K562 (cell line): ENCODE measurements around the gene TET2. TPM values are rescaled to one million over a fixed set of nuclear protein-coding genes. Genes with fewer than 3 reads are reported as not detected.

Source experiments
- POLR2AphosphoS2 ChIP-seq: IDR thresholded peaks from 2 replicates; pipeline ENCODE4 v1.6.1; 2012; ENCODE audit warnings: low read length, improper control_type of control experiment
- POU5F1 ChIP-seq: fragments of 150-350 bp; IDR thresholded peaks from 2 replicates; pipeline ENCODE4 v1.6.1; 2014; ENCODE audit warnings: borderline replicate concordance, low read length, low read depth, mild to moderate bottlenecking; ENCODE audit not compliant: partially characterized antibody
- XRCC4 ChIP-seq: IDR thresholded peaks from one replicate; pipeline ENCODE4 v1.6.1; 2011; ENCODE audit not compliant: insufficient read depth, insufficient read length; ENCODE audit errors: extremely low read depth
- ZNF398 ChIP-seq: fragments of 250-450 bp; sonication (Bioruptor Pico); IDR thresholded peaks from 2 replicates; pipeline ENCODE4 v1.8.0; 2021; ENCODE audit warnings: moderate library complexity, mild to moderate bottlenecking, inconsistent platforms
- polyA plus RNA-seq, 8 experiments: library from polyadenylated mRNA; depleted of rRNA in 4 of 8; stranded (reverse) in 5 of 8; unstranded in 3 of 8; fragments of >200 nt; fragmentation: Nextera tagmentation in 2 of 8; fragmentation: Illumina TruSeq in 1 of 8; extraction: Ambion mirVana in 2 of 8; extraction: Trizol in 1 of 8; gene quantifications; 2 replicates each; pipeline versions ENCODE4 v1.2.1 to v1.2.3, GENCODE V29; 2011 to 2014; ENCODE audit warnings: inconsistent platforms in 1 of 8, missing spikeins in 1 of 8
- total RNA-seq, 7 experiments: library from RNA; depleted of rRNA in 6 of 7; stranded (reverse); fragments of >200 nt in 6 of 7; fragmentation: Illumina TruSeq in 2 of 7; extraction: Trizol in 2 of 7; gene quantifications; 2 replicates each; pipeline versions ENCODE4 v1.2.1 to v1.2.3, GENCODE V29; 2011 to 2021; ENCODE audit warnings: low replicate concordance in 1 of 7
- TF ChIP-seq, protein P1 (sequence below): fragments of 450-650 bp; formaldehyde crosslinking; conservative IDR thresholded peaks from 2 replicates; pipeline ENCODE4 v1.4.0; 2022; ENCODE audit warnings: mild to moderate bottlenecking, missing genetic modification characterization
- TF ChIP-seq, protein P2 (sequence below), 2 experiments: fragments of 450-650 bp in 1 of 2; sonication (generic) in 1 of 2; formaldehyde crosslinking in 1 of 2; IDR thresholded peaks; 2 replicates each; pipeline versions ENCODE4 v1.7.1 to v1.9.0; 2016 to 2022; ENCODE audit warnings: inconsistent platforms in 1 of 2, mild to moderate bottlenecking in 1 of 2, missing genetic modification reagents in 1 of 2

Gene TET2
- total and polyA plus RNA-seq, 9 of the 15 experiments (the other 6 are each of a cell fraction or from before 2014, with no cell fraction given), result 0.80 to 11.1 (median 4.9) TPM

- TF ChIP-seq, protein P1, sequence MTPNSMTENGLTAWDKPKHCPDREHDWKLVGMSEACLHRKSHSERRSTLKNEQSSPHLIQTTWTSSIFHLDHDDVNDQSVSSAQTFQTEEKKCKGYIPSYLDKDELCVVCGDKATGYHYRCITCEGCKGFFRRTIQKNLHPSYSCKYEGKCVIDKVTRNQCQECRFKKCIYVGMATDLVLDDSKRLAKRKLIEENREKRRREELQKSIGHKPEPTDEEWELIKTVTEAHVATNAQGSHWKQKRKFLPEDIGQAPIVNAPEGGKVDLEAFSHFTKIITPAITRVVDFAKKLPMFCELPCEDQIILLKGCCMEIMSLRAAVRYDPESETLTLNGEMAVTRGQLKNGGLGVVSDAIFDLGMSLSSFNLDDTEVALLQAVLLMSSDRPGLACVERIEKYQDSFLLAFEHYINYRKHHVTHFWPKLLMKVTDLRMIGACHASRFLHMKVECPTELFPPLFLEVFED (CRISPR knock-in tag), result no peak
- TF ChIP-seq XRCC4 (no peak), POU5F1 (no peak), ZNF398 (CRISPR knock-in tag) (no peak), POLR2AphosphoS2 (no peak)
- TF ChIP-seq, protein P2, sequence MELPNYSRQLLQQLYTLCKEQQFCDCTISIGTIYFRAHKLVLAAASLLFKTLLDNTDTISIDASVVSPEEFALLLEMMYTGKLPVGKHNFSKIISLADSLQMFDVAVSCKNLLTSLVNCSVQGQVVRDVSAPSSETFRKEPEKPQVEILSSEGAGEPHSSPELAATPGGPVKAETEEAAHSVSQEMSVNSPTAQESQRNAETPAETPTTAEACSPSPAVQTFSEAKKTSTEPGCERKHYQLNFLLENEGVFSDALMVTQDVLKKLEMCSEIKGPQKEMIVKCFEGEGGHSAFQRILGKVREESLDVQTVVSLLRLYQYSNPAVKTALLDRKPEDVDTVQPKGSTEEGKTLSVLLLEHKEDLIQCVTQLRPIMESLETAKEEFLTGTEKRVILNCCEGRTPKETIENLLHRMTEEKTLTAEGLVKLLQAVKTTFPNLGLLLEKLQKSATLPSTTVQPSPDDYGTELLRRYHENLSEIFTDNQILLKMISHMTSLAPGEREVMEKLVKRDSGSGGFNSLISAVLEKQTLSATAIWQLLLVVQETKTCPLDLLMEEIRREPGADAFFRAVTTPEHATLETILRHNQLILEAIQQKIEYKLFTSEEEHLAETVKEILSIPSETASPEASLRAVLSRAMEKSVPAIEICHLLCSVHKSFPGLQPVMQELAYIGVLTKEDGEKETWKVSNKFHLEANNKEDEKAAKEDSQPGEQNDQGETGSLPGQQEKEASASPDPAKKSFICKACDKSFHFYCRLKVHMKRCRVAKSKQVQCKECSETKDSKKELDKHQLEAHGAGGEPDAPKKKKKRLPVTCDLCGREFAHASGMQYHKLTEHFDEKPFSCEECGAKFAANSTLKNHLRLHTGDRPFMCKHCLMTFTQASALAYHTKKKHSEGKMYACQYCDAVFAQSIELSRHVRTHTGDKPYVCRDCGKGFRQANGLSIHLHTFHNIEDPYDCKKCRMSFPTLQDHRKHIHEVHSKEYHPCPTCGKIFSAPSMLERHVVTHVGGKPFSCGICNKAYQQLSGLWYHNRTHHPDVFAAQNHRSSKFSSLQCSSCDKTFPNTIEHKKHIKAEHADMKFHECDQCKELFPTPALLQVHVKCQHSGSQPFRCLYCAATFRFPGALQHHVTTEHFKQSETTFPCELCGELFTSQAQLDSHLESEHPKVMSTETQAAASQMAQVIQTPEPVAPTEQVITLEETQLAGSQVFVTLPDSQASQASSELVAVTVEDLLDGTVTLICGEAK (IDR thresholded peaks at IDR 0.05), result no peak
- TF ChIP-seq, protein P2 (CRISPR knock-in tag; IDR thresholded peaks at IDR 0.05), result no peak
Observed at GRCh38 chr4:105279314-105279713, 132.6 kb downstream of the TET2 start (continued).
